ENCODE measurements around the gene NRBF2. TPM values are rescaled to one million over a fixed set of nuclear protein-coding genes. Genes with fewer than 3 reads are reported as not detected.
"Not testable (repeated sequence)": the region's sequence is repeated elsewhere in the genome, so short reads cannot be mapped to it uniquely, and the experiment has no call there.

The NRBF2 gene
- total RNA-seq, 1 experiment from 2014 or later = 24.8 TPM

- H3K27ac ChIP-seq (ENCODE audit: low read depth, low read length, poor library complexity, severe bottlenecking) = no peak overlapping the region
- no peaks in the 10 kb centered on the region for H3K36me3 ChIP-seq (ENCODE audit: insufficient read depth, low read length, poor library complexity, severe bottlenecking)
- no peak for DNase-seq (ENCODE audit: low spot score)
- no peak for TF ChIP-seq EZH2 (IDR thresholded peaks at IDR 0.05; ENCODE audit: borderline replicate concordance, low read depth, low read length, poor library complexity, severe bottlenecking)
- TF ChIP-seq, protein P1, sequence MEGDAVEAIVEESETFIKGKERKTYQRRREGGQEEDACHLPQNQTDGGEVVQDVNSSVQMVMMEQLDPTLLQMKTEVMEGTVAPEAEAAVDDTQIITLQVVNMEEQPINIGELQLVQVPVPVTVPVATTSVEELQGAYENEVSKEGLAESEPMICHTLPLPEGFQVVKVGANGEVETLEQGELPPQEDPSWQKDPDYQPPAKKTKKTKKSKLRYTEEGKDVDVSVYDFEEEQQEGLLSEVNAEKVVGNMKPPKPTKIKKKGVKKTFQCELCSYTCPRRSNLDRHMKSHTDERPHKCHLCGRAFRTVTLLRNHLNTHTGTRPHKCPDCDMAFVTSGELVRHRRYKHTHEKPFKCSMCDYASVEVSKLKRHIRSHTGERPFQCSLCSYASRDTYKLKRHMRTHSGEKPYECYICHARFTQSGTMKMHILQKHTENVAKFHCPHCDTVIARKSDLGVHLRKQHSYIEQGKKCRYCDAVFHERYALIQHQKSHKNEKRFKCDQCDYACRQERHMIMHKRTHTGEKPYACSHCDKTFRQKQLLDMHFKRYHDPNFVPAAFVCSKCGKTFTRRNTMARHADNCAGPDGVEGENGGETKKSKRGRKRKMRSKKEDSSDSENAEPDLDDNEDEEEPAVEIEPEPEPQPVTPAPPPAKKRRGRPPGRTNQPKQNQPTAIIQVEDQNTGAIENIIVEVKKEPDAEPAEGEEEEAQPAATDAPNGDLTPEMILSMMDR (conservative IDR thresholded peaks at IDR 0.05; ENCODE audit: low read depth, low read length) = no peak
- no peaks in the 10 kb centered on the region for H3K4me1 ChIP-seq (ENCODE audit: insufficient read depth, low read length, poor library complexity, severe bottlenecking)
- H3K9me3 ChIP-seq (ENCODE audit: low read depth, low read length, poor library complexity, severe bottlenecking) = no peaks in the 10 kb centered on the region
- BruUV-seq (replicated peaks) = no TSS peak
- H3K27me3 ChIP-seq (replicated peaks; ENCODE audit: insufficient read depth, low read depth, low read length, poor library complexity) = no peaks in the 10 kb centered on the region
- ChIA-PET POLR2A (ENCODE audit: low non-redundant PET) (no interaction called here), CTCF (no interaction called here)
- H3K4me3 ChIP-seq (ENCODE audit: low read depth, low read length, poor library complexity, severe bottlenecking) = no peak overlapping the region
- intact Hi-C loops (cut with micrococcal nuclease; ENCODE audit: unreplicated experiment) = no loop called here
Observed at GRCh38 chr10:63094881-63095280, 38.2 kb upstream of the NRBF2 start.

- Histone ChIP-seq H3K4me1 (ENCODE audit: insufficient read depth, low read length, poor library complexity, severe bottlenecking) (no peaks in the 10 kb centered on the region), H3K4me3 (ENCODE audit: low read depth, low read length, poor library complexity, severe bottlenecking) (no peak overlapping the region), H3K27me3 (replicated peaks; ENCODE audit: insufficient read depth, low read depth, low read length, poor library complexity) (no peaks in the 10 kb centered on the region), H3K9me3 (ENCODE audit: low read depth, low read length, poor library complexity, severe bottlenecking) (no peaks in the 10 kb centered on the region), H3K36me3 (ENCODE audit: insufficient read depth, low read length, poor library complexity, severe bottlenecking) (no peaks in the 10 kb centered on the region), H3K27ac (ENCODE audit: low read depth, low read length, poor library complexity, severe bottlenecking) (no peak overlapping the region)
- ChIA-PET CTCF (no interaction called here), POLR2A (ENCODE audit: low non-redundant PET) (no interaction called here)
- DNase-seq (ENCODE audit: low spot score) = no peak
- no TSS peak for BruUV-seq (replicated peaks)
- intact Hi-C loops (cut with micrococcal nuclease; ENCODE audit: unreplicated experiment) = no loop called here
- no peak for TF ChIP-seq EZH2 (IDR thresholded peaks at IDR 0.05; ENCODE audit: borderline replicate concordance, low read depth, low read length, poor library complexity, severe bottlenecking)
- TF ChIP-seq, protein P1 (conservative IDR thresholded peaks at IDR 0.05; ENCODE audit: low read depth, low read length) = no peak
Observed at GRCh38 chr10:63099734-63100133, 33.4 kb upstream of the NRBF2 start.

- CTCF ChIA-PET; POLR2A ChIA-PET (ENCODE audit: low non-redundant PET); intact Hi-C loops (cut with micrococcal nuclease; ENCODE audit: unreplicated experiment); H3K27ac ChIP-seq (ENCODE audit: low read depth, low read length, poor library complexity, severe bottlenecking); H3K4me3 ChIP-seq (ENCODE audit: low read depth, low read length, poor library complexity, severe bottlenecking); H3K27me3 ChIP-seq (replicated peaks; ENCODE audit: insufficient read depth, low read depth, low read length, poor library complexity); BruUV-seq (replicated peaks); H3K4me1 ChIP-seq (ENCODE audit: insufficient read depth, low read length, poor library complexity, severe bottlenecking); DNase-seq (ENCODE audit: low spot score); H3K9me3 ChIP-seq (ENCODE audit: low read depth, low read length, poor library complexity, severe bottlenecking); H3K36me3 ChIP-seq (ENCODE audit: insufficient read depth, low read length, poor library complexity, severe bottlenecking): not testable (repeated sequence)
Observed at GRCh38 chr10:63101091-63101490, 32.0 kb upstream of the NRBF2 start.

- POLR2A ChIA-PET (ENCODE audit: low non-redundant PET); DNase-seq (ENCODE audit: low spot score); H3K27me3 ChIP-seq (replicated peaks; ENCODE audit: insufficient read depth, low read depth, low read length, poor library complexity); H3K36me3 ChIP-seq (ENCODE audit: insufficient read depth, low read length, poor library complexity, severe bottlenecking); CTCF ChIA-PET; BruUV-seq (replicated peaks); intact Hi-C loops (cut with micrococcal nuclease; ENCODE audit: unreplicated experiment); H3K4me3 ChIP-seq (ENCODE audit: low read depth, low read length, poor library complexity, severe bottlenecking); H3K27ac ChIP-seq (ENCODE audit: low read depth, low read length, poor library complexity, severe bottlenecking); H3K9me3 ChIP-seq (ENCODE audit: low read depth, low read length, poor library complexity, severe bottlenecking); H3K4me1 ChIP-seq (ENCODE audit: insufficient read depth, low read length, poor library complexity, severe bottlenecking): not testable (repeated sequence)
Observed at GRCh38 chr10:63102279-63102883, 30.7 kb upstream of the NRBF2 start.

GRCh38 chr10:63103178-63103577 is 29.9 kb upstream of the NRBF2 start:
- H3K36me3 ChIP-seq (ENCODE audit: insufficient read depth, low read length, poor library complexity, severe bottlenecking); CTCF ChIA-PET; DNase-seq (ENCODE audit: low spot score); H3K4me1 ChIP-seq (ENCODE audit: insufficient read depth, low read length, poor library complexity, severe bottlenecking); H3K4me3 ChIP-seq (ENCODE audit: low read depth, low read length, poor library complexity, severe bottlenecking); BruUV-seq (replicated peaks); H3K27me3 ChIP-seq (replicated peaks; ENCODE audit: insufficient read depth, low read depth, low read length, poor library complexity); H3K9me3 ChIP-seq (ENCODE audit: low read depth, low read length, poor library complexity, severe bottlenecking); POLR2A ChIA-PET (ENCODE audit: low non-redundant PET); H3K27ac ChIP-seq (ENCODE audit: low read depth, low read length, poor library complexity, severe bottlenecking); intact Hi-C loops (cut with micrococcal nuclease; ENCODE audit: unreplicated experiment): not testable (repeated sequence)
